Fibroblast of the aortic adventitia (primary cell): ENCODE data around the gene STAU1. TPM values are rescaled to one million over a fixed set of nuclear protein-coding genes. Genes with fewer than 3 reads are reported as not detected.

ENCODE experiments used
- DNase-seq: peaks from one replicate; pipeline ENCODE4 v3.0.0-alpha.2; 2010; ENCODE audit warnings: low read depth
- H3K4me3 ChIP-seq: 2 replicates; pipeline ENCODE4 v1.5.1; 2011; ENCODE audit warnings: low read depth, mild to moderate bottlenecking, control low read depth, low read length, moderate library complexity
- CTCF ChIP-seq: IDR thresholded peaks from 2 replicates; pipeline ENCODE4 v1.5.1; 2011; ENCODE audit warnings: mild to moderate bottlenecking, low read length, control low read depth, inconsistent platforms; ENCODE audit not compliant: insufficient read depth
- total RNA-seq: library from RNA; depleted of rRNA; stranded (reverse); fragments of >200 nt; gene quantifications from 2 replicates; pipeline ENCODE4 v1.2.3, GENCODE V29; 2012; ENCODE audit warnings: low replicate concordance

The STAU1 gene
- total RNA-seq, 1 donor: 60.0 TPM

- peak overlapping the region; percentile 0 for H3K4me3 ChIP-seq
- peak; percentile 81 for DNase-seq
- no peak for TF ChIP-seq CTCF
Measured at GRCh38 chr20:49167811-49168507, 20.2 kb downstream of the STAU1 start.

- no peak for TF ChIP-seq CTCF
- H3K4me3 ChIP-seq: no peak overlapping the region
- DNase-seq: no peak
Measured at GRCh38 chr20:49166534-49167449, 21.3 kb downstream of the STAU1 start.

GRCh38 chr20:49165611-49166010, 22.5 kb downstream of the STAU1 start:
- no peak overlapping the region for H3K4me3 ChIP-seq
- no peak for DNase-seq
- TF ChIP-seq CTCF: no peak

- H3K4me3 ChIP-seq: no peak overlapping the region
- TF ChIP-seq CTCF: no peak
- no peak for DNase-seq
Measured at GRCh38 chr20:49163696-49164095, 24.4 kb downstream of the STAU1 start.

GRCh38 chr20:49161428-49162152, 26.5 kb downstream of the STAU1 start:
- no peak for TF ChIP-seq CTCF
- no peak for DNase-seq
- H3K4me3 ChIP-seq: no peak overlapping the region

- DNase-seq: no peak
- TF ChIP-seq CTCF: no peak
- no peak overlapping the region for H3K4me3 ChIP-seq
Measured at GRCh38 chr20:49160057-49160929, 27.8 kb downstream of the STAU1 start.
